GM12864 (cell line): Measurements from ENCODE around the gene TUBGCP6.

Experiments
- DNase-seq: peaks from one replicate; pipeline ENCODE4 v3.0.0-alpha.2; 2011; ENCODE audit warnings: low read depth
- H3K4me3 ChIP-seq: 2 replicates; pipeline ENCODE4 v1.5.1; 2011; ENCODE audit warnings: mild to moderate bottlenecking, low read depth, low read length, control low read depth
- CTCF ChIP-seq: IDR thresholded peaks from 2 replicates; pipeline ENCODE4 v1.5.1; 2011; ENCODE audit warnings: low read depth, mild to moderate bottlenecking, moderate library complexity, low read length, control low read depth, inconsistent platforms; ENCODE audit errors: missing control alignments

The TUBGCP6 gene

DNA sequence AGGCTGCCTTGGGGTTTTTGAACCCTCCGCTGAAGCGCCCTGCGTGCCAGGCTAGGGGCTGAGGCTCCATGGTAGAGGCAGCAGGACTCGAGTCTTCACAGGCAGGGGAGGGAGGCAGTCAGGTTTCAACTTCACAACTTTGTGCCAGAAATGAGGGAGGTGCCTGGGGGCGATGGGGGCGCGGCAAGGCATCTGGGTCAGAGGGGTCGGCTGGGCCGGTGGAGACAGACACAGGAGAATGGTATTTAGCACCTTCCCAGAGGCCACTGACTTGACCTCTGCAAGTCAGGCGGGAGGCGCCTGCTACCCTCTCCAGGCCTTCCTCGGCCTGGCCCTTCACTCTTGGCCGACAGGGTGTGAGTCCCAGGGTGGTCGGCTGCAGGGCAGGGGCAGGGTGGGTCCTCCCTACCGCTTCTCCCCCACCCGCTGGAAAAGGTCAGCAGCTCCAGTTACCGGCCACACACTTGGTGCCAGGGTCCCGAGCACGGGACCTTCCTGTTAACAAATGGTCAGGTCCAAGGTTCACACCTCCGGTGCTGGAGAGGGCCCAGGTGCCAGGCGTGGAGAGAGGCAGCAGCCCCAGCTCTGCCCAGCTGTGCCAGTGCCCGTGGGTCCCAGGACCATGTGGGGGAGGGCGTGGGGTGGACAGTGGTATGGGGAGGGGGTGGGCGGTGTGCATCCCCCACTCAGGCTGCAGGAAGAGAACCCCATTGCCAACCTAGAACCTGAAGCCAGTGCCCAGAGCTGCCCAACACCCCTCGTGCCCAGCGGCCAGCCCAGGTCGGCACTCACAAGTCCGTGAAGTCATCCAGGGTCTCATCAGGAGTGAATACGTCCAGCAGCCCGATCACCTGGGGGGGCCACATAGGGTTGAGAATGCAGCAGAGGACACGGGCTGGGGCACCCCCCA, 12.9 kb upstream of the TUBGCP6 start:
- DNase-seq, result no peak
- no peak overlapping the region for H3K4me3 ChIP-seq
- TF ChIP-seq CTCF, result no peak

DNA sequence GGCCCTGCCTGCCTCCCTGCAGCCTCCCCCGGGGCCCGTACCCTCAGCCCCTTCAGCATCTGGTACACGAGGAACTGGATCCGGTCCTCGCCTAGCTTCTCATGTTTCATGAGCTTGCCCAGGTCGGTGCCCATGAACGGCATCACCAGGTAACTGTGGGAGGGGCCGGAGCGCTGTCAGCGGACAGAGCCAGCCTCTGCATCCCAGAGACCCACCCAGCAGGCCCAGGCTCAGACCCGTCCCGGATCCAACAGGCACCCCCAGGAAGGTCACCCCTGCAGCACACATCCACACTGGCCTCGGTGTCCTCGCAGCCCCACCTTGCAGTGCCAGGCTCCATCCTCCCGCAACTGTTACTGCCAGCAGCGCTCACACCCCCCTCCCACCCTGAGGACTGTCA, 12.2 kb upstream of the TUBGCP6 start:
- no peak for DNase-seq
- H3K4me3 ChIP-seq, result no peak overlapping the region
- TF ChIP-seq CTCF, result no peak

- no peak for TF ChIP-seq CTCF
- no peak for DNase-seq
Measured at GRCh38 chr22:50256258-50256862, 11.5 kb upstream of the TUBGCP6 start.

GRCh38 chr22:50255607-50256006, 10.8 kb upstream of the TUBGCP6 start:
- H3K4me3 ChIP-seq, result no peak overlapping the region
- DNase-seq, result no peak
- no peak for TF ChIP-seq CTCF

More at GRCh38 chr22:50256258-50256862, 11.5 kb upstream of the TUBGCP6 start:
- H3K4me3 ChIP-seq, result no peak overlapping the region

GRCh38 chr22:50255099-50255498, 10.3 kb upstream of the TUBGCP6 start:
- no peak for DNase-seq
- H3K4me3 ChIP-seq, result no peak overlapping the region
- no peak for TF ChIP-seq CTCF

- H3K4me3 ChIP-seq, result no peak overlapping the region
- no peak for TF ChIP-seq CTCF
- DNase-seq, result no peak
Measured at GRCh38 chr22:50253941-50254340, 9.1 kb upstream of the TUBGCP6 start.
